ENCODE measurements around the gene CDCA3. TPM values are rescaled to one million over a fixed set of nuclear protein-coding genes. Genes with fewer than 3 reads are reported as not detected.

The CDCA3 gene
- total RNA-seq, 1 experiment from 2014 or later = 143 TPM

GRCh38 chr12:6799147-6799546, 51.9 kb downstream of the CDCA3 start:
- Histone ChIP-seq H3K4me3 (no peak overlapping the region), H3K9me3 (replicated peaks) (peaks cover under 1% of the 10 kb centered on the region; the same call in 1 of the 2 replicates), H3K27ac (no peak overlapping the region), H3K4me1 (replicated peaks) (no peaks in the 10 kb centered on the region), H3K36me3 (no peaks in the 10 kb centered on the region), H3K27me3 (replicated peaks) (0 out of 2 replicates have a peak, but pooled peaks cover 3% of the 10 kb centered on the region)
- no peak for DNase-seq (ENCODE audit: low read depth in 1 of 2, low spot score in 2 of 2)

Other genes starting within 250 kb of the CDCA3 start
- 178 and 180 TPM in 2 replicates for gene CHD4, start 243.9 kb downstream of the CDCA3 start, total RNA-seq (2014; rRNA removed; shearing (Covaris generic))
- gene LPAR5, start 215.3 kb downstream of the CDCA3 start, total RNA-seq (2014; rRNA removed; shearing (Covaris generic)) = not detected in 2 replicates
- not detected in 2 replicates for gene ACRBP, start 203.9 kb downstream of the CDCA3 start, total RNA-seq (2014; rRNA removed; shearing (Covaris generic))
- gene ING4, start 188.2 kb downstream of the CDCA3 start, total RNA-seq (2014; rRNA removed; shearing (Covaris generic)) = 34.8 and 41.0 TPM in 2 replicates
- 19.5 and 20.0 TPM in 2 replicates for gene ZNF384, start 161.9 kb downstream of the CDCA3 start, total RNA-seq (2014; rRNA removed; shearing (Covaris generic))
- gene PIANP, start 150.5 kb downstream of the CDCA3 start, total RNA-seq (2014; rRNA removed; shearing (Covaris generic)) = not detected in 2 replicates
- 80.2 and 82.4 TPM in 2 replicates for gene COPS7A, start 127.2 kb downstream of the CDCA3 start, total RNA-seq (2014; rRNA removed; shearing (Covaris generic))
- 171 and 243 TPM in 2 replicates for gene MLF2, start 98.1 kb downstream of the CDCA3 start, total RNA-seq (2014; rRNA removed; shearing (Covaris generic))
- gene PTMS, start 84.9 kb downstream of the CDCA3 start, total RNA-seq (2014; rRNA removed; shearing (Covaris generic)) = 243 and 442 TPM in 2 replicates
- gene LAG3, start 78.8 kb downstream of the CDCA3 start, total RNA-seq (2014; rRNA removed; shearing (Covaris generic)) = 0.13 and 0.47 TPM in 2 replicates
- gene CD4, start 61.8 kb downstream of the CDCA3 start, total RNA-seq (2014; rRNA removed; shearing (Covaris generic)) = not detected in 2 replicates
- 0.16 TPM in 1 of 2 replicates, not detected in the other for gene GPR162, start 29.5 kb downstream of the CDCA3 start, total RNA-seq (2014; rRNA removed; shearing (Covaris generic))
- 0.63 TPM in 1 of 2 replicates, not detected in the other for gene P3H3, start 22.9 kb downstream of the CDCA3 start, total RNA-seq (2014; rRNA removed; shearing (Covaris generic))
- not detected in 2 replicates for gene GNB3, start 10.4 kb downstream of the CDCA3 start, total RNA-seq (2014; rRNA removed; shearing (Covaris generic))
- 121 and 150 TPM in 2 replicates for gene USP5, start 864 bp upstream of the CDCA3 start, total RNA-seq (2014; rRNA removed; shearing (Covaris generic))
- gene TPI1, start 16.2 kb upstream of the CDCA3 start, total RNA-seq (2014; rRNA removed; shearing (Covaris generic)) = 1,911 and 2,129 TPM in 2 replicates
- gene SPSB2, start 22.0 kb upstream of the CDCA3 start, total RNA-seq (2014; rRNA removed; shearing (Covaris generic)) = 14.1 and 16.2 TPM in 2 replicates
- 12.2 and 20.0 TPM in 2 replicates for gene LRRC23, start 53.5 kb upstream of the CDCA3 start, total RNA-seq (2014; rRNA removed; shearing (Covaris generic))
- gene ENO2, start 63.3 kb upstream of the CDCA3 start, total RNA-seq (2014; rRNA removed; shearing (Covaris generic)) = 5.3 and 7.1 TPM in 2 replicates
- 6.0 and 7.2 TPM in 2 replicates for gene ATN1, start 76.7 kb upstream of the CDCA3 start, total RNA-seq (2014; rRNA removed; shearing (Covaris generic))
- not detected in 2 replicates for gene RNU7-1, start 92.5 kb upstream of the CDCA3 start, total RNA-seq (2014; rRNA removed; shearing (Covaris generic))
- 331 and 408 TPM in 2 replicates for gene C12orf57, start 92.7 kb upstream of the CDCA3 start, total RNA-seq (2014; rRNA removed; shearing (Covaris generic))
- not detected in 2 replicates for gene PTPN6, start 100.1 kb upstream of the CDCA3 start, total RNA-seq (2014; rRNA removed; shearing (Covaris generic))
- gene PHB2, start 119.4 kb upstream of the CDCA3 start, total RNA-seq (2014; rRNA removed; shearing (Covaris generic)) = 254 and 334 TPM in 2 replicates
- gene EMG1, start 119.6 kb upstream of the CDCA3 start, total RNA-seq (2014; rRNA removed; shearing (Covaris generic)) = 60.7 and 65.8 TPM in 2 replicates
- 8.3 and 19.2 TPM in 2 replicates for gene LPCAT3, start 167.2 kb upstream of the CDCA3 start, total RNA-seq (2014; rRNA removed; shearing (Covaris generic))
- 21.2 and 35.0 TPM in 2 replicates for gene C1S, start 209.4 kb upstream of the CDCA3 start, total RNA-seq (2014; rRNA removed; shearing (Covaris generic))
- gene C1R, start 241.2 kb upstream of the CDCA3 start, total RNA-seq (2014; rRNA removed; shearing (Covaris generic)) = 36.1 and 45.7 TPM in 2 replicates